HCT116 (cell line): ENCODE measurements around the gene LPAR2.

Experiments
- ATF3 ChIP-seq: IDR thresholded peaks from 2 replicates; pipeline ENCODE4 v1.6.1; 2012
- CEBPB ChIP-seq: IDR thresholded peaks from 2 replicates; pipeline ENCODE4 v1.6.1; 2012; ENCODE audit warnings: low read depth
- CTCF ChIP-seq, 3 experiments: fragments of 200-600 bp in 1 of 3; sonication (generic) in 1 of 3; IDR thresholded peaks in 2 of 3; conservative IDR thresholded peaks in 1 of 3; 2 replicates each; pipeline ENCODE4 v1.5.1; 2012 to 2017; ENCODE audit warnings: low read depth in 2 of 3, low read length in 2 of 3, antibody characterized with exemption in 1 of 3, borderline replicate concordance in 1 of 3, control low read depth in 1 of 3, mild to moderate bottlenecking in 1 of 3, mixed read lengths in 1 of 3, mixed run types in 1 of 3, moderate library complexity in 1 of 3; ENCODE audit not compliant: insufficient read depth in 1 of 3
- EZH2 ChIP-seq: fragments of 200-600 bp; sonication (generic); IDR thresholded peaks from 2 replicates; pipeline ENCODE4 v1.6.1; 2017; ENCODE audit warnings: antibody characterized with exemption, mixed run types
- JUND ChIP-seq: IDR thresholded peaks from 2 replicates; pipeline ENCODE4 v1.6.1; 2012
- POLR2A ChIP-seq: IDR thresholded peaks from 2 replicates; pipeline ENCODE4 v1.7.0; 2011; ENCODE audit warnings: borderline replicate concordance; ENCODE audit not compliant: insufficient read depth, insufficient read length; ENCODE audit errors: extremely low read depth
- POLR2AphosphoS5 ChIP-seq: IDR thresholded peaks from 2 replicates; pipeline ENCODE4 v1.6.1; 2011; ENCODE audit warnings: mild to moderate bottlenecking, low read depth, low read length, moderate library complexity
- SIN3A ChIP-seq: IDR thresholded peaks from 2 replicates; pipeline ENCODE4 v1.6.1; 2012; ENCODE audit warnings: low read depth

- no peak for TF ChIP-seq POLR2A
- no peak for TF ChIP-seq JUND
- TF ChIP-seq CTCF (IDR thresholded peaks at IDR 0.05 in 2 of 3, conservative IDR thresholded peaks at IDR 0.05 in 1 of 3; ENCODE audit: borderline replicate concordance in 1 of 3, insufficient read depth in 1 of 3, low read depth in 2 of 3, low read length in 2 of 3): no peak
- no peak for TF ChIP-seq ATF3
- TF ChIP-seq SIN3A: no peak
- TF ChIP-seq EZH2: no peak
- no peak for TF ChIP-seq CEBPB
- no peak for TF ChIP-seq POLR2AphosphoS5
Measured at GRCh38 chr19:19631346-19631745, 3.3 kb upstream of the LPAR2 start.
